ENCODE data around the gene TBC1D2B. TPM values are rescaled to one million over a fixed set of nuclear protein-coding genes. Genes with fewer than 3 reads are reported as not detected.

TBC1D2B gene
- total RNA-seq, 1 experiment from 2014 or later = 18.3 TPM

- no peak for ATAC-seq
- H3K4me1 Mint-ChIP-seq = peaks cover 6% of the 10 kb centered on the region; the same call in 1 of the 2 replicates
- no peak overlapping the region for H3K27ac Mint-ChIP-seq
- ChIA-PET CTCF (no interaction called here), POLR2A (no interaction called here)
- TF ChIP-seq FOXJ3 (CRISPR knock-in tag; IDR thresholded peaks at IDR 0.05; ENCODE audit: borderline replicate concordance) (no peak), CBFB (CRISPR knock-in tag; IDR thresholded peaks at IDR 0.05; ENCODE audit: low read depth) (no peak), NR3C1 (CRISPR knock-in tag; conservative IDR thresholded peaks at IDR 0.05; ENCODE audit: low read depth) (no peak), CREM (CRISPR knock-in tag; IDR thresholded peaks at IDR 0.05) (no peak), NFYB (CRISPR knock-in tag; conservative IDR thresholded peaks at IDR 0.05; ENCODE audit: low read depth) (no peak), TCF7 (CRISPR knock-in tag; IDR thresholded peaks at IDR 0.05; ENCODE audit: low read depth) (no peak), ZNF532 (CRISPR knock-in tag; IDR thresholded peaks at IDR 0.05; ENCODE audit: borderline replicate concordance) (no peak), TP53 (CRISPR knock-in tag; IDR thresholded peaks at IDR 0.05) (no peak), IRF2 (CRISPR knock-in tag; IDR thresholded peaks at IDR 0.05; ENCODE audit: borderline replicate concordance, low read depth) (no peak)
- H3K9me3 Mint-ChIP-seq = no peaks in the 10 kb centered on the region
- H3K4me3 Mint-ChIP-seq = no peak overlapping the region
- H3K36me3 Mint-ChIP-seq = peaks cover 13% of the 10 kb centered on the region
- no peak for DNase-seq (ENCODE audit: low spot score)
- no peaks in the 10 kb centered on the region for H3K27me3 Mint-ChIP-seq (ENCODE audit: low read depth)
Observed at GRCh38 chr15:78021761-78022160, 55.8 kb downstream of the TBC1D2B start.

GRCh38 chr15:78020007-78020406 lies 57.5 kb downstream of the TBC1D2B start:
- H3K9me3 Mint-ChIP-seq = no peaks in the 10 kb centered on the region
- H3K27me3 Mint-ChIP-seq (ENCODE audit: low read depth) = no peaks in the 10 kb centered on the region
- peaks cover 4% of the 10 kb centered on the region; the same call in 1 of the 2 replicates for H3K4me1 Mint-ChIP-seq
- no peak overlapping the region for H3K27ac Mint-ChIP-seq
- ChIA-PET POLR2A (no interaction called here), CTCF (no interaction called here)
- H3K4me3 Mint-ChIP-seq = no peak overlapping the region
- DNase-seq (ENCODE audit: low spot score) (no peak), ATAC-seq (no peak)
- TF ChIP-seq ZMAT4 (CRISPR knock-in tag; IDR thresholded peaks at IDR 0.05) (no peak), ZBTB21 (CRISPR knock-in tag; IDR thresholded peaks at IDR 0.05; ENCODE audit: borderline replicate concordance) (no peak), CREB1 (CRISPR knock-in tag; IDR thresholded peaks at IDR 0.05) (no peak), ATF2 (CRISPR knock-in tag; IDR thresholded peaks at IDR 0.05; ENCODE audit: borderline replicate concordance, low read depth) (no peak), IRF2 (CRISPR knock-in tag; IDR thresholded peaks at IDR 0.05; ENCODE audit: borderline replicate concordance, low read depth) (no peak), CDX4 (CRISPR knock-in tag; IDR thresholded peaks at IDR 0.05; ENCODE audit: borderline replicate concordance) (no peak), ZNF121 (CRISPR knock-in tag; IDR thresholded peaks at IDR 0.05) (no peak), NFE2L1 (CRISPR knock-in tag; IDR thresholded peaks at IDR 0.05) (no peak), ELF4 (CRISPR knock-in tag; IDR thresholded peaks at IDR 0.05; ENCODE audit: low read depth) (no peak), OVOL2 (CRISPR knock-in tag; IDR thresholded peaks at IDR 0.05; ENCODE audit: borderline replicate concordance) (no peak), ZSCAN18 (CRISPR knock-in tag; IDR thresholded peaks at IDR 0.05) (no peak), ZNF532 (CRISPR knock-in tag; IDR thresholded peaks at IDR 0.05; ENCODE audit: borderline replicate concordance) (no peak)
- peaks cover 9% of the 10 kb centered on the region for H3K36me3 Mint-ChIP-seq

Measured in WTC11 (cell line).